Pons (tissue), 1 donor: ENCODE results near the gene MCHR2.
"Not testable (repeated sequence)": the region's sequence is repeated elsewhere in the genome, so short reads cannot be mapped to it uniquely, and the experiment has no call there.

Experiments used
- DNase-seq: peaks from one replicate; pipeline ENCODE4 v3.0.0-alpha.2; 2016; ENCODE audit warnings: low spot score

Gene MCHR2, protein sequence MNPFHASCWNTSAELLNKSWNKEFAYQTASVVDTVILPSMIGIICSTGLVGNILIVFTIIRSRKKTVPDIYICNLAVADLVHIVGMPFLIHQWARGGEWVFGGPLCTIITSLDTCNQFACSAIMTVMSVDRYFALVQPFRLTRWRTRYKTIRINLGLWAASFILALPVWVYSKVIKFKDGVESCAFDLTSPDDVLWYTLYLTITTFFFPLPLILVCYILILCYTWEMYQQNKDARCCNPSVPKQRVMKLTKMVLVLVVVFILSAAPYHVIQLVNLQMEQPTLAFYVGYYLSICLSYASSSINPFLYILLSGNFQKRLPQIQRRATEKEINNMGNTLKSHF

GRCh38 chr6:99993533-99994251 is at the start of gene MCHR2:
Gene MCHR2 (minus strand): TSS chr6:99994223. CDS start chr6:99956147, 38,076 bp downstream.
- no peak for DNase-seq

DNA sequence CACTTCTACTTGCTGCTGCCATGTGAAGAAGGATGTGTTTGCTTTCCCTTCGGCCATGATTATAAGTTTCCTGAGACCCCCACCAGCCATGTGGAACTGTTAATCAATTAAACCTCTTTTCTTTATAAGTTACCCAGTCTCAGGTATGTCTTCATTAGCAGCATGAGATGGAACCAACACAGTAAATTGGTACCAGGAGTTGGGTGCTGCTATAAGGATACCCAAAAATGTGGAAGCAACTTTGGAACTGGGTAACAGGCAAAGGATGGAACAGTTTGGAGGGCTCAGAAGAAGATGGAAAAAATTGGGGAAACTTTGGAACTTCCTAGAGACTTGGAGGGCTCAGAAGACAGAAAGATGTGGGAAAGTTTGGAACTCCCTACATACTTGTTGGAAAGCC is 44.5 kb upstream of the MCHR2 start:
- not testable (repeated sequence) for DNase-seq

GRCh38 chr6:100035873-100036653 is 42.0 kb upstream of the MCHR2 start:
- DNase-seq, result no peak

DNA sequence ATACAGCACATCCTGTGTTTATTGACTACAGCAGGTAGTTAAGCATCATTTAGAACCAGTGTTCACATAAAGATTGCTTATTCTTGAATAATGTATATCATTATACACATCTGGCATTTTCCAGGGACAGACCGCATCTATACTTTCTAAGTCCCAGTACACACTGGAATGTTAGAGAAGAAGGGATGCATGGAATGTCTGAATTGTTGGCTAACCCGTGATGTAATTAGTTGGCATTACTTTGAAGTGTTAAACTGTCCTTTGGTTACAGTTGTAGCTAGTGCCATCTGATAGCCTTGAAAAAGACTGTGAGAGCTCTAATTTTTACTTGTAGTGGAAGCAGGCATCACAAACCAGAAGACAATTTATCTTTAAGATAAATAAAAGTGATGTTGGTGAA is 29.8 kb upstream of the MCHR2 start:
- DNase-seq, result no peak

- DNase-seq, result no peak
Observed at GRCh38 chr6:100022847-100023246, 28.8 kb upstream of the MCHR2 start.

DNA sequence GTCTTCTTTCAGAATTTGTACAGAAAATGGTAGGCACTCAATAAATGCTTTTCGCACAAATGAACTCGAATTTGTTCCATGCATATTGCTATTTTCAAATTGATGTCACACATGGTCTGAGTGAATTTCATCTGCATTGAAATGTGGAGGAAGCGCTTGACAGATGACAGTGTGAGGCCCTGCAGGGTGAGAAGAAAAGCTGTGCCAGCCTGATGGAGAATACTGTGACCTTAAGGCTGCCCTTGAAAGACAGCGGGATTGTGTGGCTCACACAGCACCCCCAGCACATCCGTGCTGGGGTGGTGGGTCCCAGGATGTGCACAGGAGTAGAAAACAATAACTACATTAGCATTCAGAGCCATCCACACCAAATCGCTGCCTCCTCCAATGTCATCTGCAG is 14.8 kb upstream of the MCHR2 start:
- no peak for DNase-seq

DNA sequence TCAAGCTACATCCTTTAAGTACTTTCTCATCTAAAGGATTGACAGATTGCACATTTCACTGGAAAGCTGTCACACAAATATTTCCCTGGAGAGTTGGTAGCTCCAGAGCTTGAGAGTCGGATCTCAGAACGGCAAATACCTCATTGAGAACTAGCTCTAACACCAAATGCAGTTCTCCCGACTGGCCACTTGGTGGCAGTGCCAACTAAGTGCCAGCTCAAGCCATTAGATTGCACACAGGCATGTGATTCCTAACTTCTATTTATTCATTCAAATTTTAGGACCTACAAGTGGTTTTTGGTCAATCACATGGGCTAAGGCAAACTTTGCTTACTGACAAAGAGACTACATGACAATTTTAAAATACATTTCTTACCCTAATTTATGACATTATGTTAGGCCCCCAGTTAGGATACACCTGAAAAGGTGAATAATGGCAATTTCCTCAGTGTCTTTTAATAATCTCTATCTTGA is 7.9 kb upstream of the MCHR2 start:
- peak; percentile 69 for DNase-seq

- no peak for DNase-seq
Observed at GRCh38 chr6:99997141-99997540, 3.1 kb upstream of the MCHR2 start.

GRCh38 chr6:99995916-99996315 is 1.9 kb upstream of the MCHR2 start:
- DNase-seq, result no peak

- DNase-seq, result no peak
Observed at GRCh38 chr6:99993146-99993532, 884 bp downstream of the MCHR2 start.

- DNase-seq, result no peak
Observed at GRCh38 chr6:99991955-99992354, 2.1 kb downstream of the MCHR2 start.

- no peak for DNase-seq
Observed at GRCh38 chr6:99980741-99981140, 13.3 kb downstream of the MCHR2 start.

DNA sequence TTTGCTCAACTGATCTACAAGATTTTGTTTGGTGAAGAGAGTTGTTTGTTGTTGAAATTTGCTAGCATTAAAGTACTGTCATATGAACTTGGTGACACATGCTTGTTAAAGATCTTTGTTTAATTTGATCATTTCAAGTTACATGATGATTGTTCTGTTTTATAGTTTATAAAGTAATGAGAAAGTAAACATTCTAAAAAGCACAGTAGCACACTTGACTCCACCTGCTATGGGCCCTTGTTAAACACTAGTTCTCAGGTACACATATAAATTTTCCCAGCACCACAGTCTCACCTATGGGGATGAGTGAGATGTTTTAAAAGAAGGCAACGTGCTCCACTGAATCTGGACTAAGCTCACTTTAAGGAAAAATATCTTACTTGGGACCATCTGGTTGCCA is 14.1 kb downstream of the MCHR2 start:
- no peak for DNase-seq

GRCh38 chr6:99967052-99967451 is 27.0 kb downstream of the MCHR2 start:
- no peak for DNase-seq

- DNase-seq, result no peak
Observed at GRCh38 chr6:99960027-99960426, 34.0 kb downstream of the MCHR2 start.

DNA sequence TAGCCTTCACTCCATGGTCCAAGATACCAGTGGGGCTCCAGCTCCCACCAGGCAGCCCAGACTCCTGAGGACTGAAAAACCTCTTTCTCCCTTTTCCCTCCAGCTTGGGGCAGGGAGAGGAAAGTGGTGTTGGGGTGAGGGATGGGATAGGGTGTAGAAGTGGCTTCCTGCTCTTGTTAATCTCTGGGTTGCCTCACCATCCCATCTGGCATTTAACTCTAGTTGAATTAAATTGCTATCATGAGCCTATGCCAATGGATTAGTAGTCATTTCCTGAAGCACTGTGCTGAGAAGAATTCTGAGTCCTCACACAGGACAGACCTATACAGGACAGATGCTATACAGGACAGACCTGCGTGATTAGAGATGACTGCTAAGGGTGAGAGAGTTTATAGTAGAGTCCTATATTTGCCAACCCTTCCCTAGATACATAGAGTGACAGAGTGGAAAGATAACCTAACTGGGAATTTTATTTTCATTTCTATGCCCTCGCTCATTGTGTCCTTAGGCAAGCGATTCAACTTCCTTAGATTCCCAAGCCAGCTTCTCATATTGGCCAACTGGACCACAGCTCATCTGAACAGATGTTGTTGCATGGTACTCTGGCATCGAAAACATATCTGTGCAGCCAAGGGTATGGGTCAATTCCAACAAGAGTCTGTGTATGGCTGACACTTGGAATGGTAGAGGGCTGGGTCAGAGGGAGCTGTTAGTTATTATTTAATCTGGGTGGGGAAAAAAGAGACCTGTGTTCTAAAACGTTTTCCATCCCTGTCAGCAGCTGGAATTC is 42.8 kb downstream of the MCHR2 start:
- DNase-seq, result no peak

- no peak for DNase-seq
Observed at GRCh38 chr6:99946005-99946404, 48.0 kb downstream of the MCHR2 start.

DNA sequence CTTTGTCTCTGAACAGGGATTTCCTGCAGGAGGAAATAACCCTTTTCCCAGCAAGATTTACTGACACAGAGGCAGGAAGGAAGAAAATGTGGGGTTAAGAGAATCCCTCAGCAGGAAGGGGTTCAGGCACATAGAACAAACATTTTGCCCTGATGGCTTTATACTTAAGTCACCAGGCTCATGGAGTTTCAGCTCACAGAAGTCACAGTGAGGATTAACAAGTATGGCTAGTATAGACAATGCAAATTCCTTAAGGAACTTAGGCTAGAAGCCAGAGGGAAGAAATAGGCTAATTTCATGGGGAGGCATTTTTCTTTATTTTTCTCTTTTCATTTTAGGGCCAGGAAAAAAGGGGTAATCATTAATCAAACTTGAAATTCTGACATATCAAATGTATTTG is 50.2 kb downstream of the MCHR2 start:
- DNase-seq, result no peak

DNA sequence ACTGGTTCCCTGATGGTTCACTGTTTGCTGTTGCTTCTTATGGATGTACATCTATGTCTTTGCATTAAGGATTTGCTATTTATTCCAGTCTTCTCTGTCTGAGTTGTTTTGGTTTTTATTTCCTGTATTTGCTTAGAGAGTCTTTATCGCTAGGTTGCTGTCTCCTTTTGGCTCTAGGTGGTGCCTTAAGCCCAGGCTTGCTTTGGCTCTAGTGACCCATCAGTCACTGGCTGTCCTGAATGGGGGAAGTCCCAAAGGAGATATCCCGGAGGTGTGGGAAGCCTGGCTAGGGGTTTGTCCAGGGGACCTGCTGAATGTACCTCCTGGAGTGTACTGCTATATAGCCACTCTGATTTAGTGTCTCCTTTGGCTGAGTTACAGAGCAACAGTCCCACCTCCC is 53.4 kb downstream of the MCHR2 start:
- no peak for DNase-seq

GRCh38 chr6:99933129-99933528 is 60.9 kb downstream of the MCHR2 start:
- no peak for DNase-seq

DNA sequence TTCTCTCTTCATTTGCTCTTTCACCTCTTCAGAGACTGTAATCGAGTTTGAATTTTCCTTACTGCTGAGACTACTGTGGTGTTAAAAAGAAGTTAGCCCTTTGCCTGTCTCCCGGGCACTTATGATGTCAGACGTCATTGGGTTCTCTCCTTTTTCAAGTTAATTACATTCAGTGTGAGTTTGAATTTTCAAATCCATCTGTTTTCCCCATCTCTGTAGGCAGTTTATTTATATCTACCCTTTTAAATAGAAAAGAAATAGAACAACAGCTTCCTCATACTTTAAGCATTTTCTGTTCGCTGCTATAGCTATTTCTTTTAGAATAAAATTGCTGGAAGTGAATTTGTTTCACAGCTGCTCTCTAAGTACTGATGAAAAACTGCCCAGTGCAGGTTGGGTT is 81.4 kb downstream of the MCHR2 start:
- no peak for DNase-seq
